AML-193 (cell line): Measurements from ENCODE around the gene ADAMTS4.
A peak's percentile ranks its signal among the peaks of the same experiment; 100 is the strongest.

Source experiments
- DNase-seq, 2 experiments: peaks; one replicate each; lab custom pipeline; 2025; lab: John Stamatoyannopoulos, UW

Gene ADAMTS4

GRCh38 chr1:161196521-161197451, 2.1 kb downstream of the ADAMTS4 start:
- no peak for DNase-seq

- DNase-seq, result no peak
Measured at GRCh38 chr1:161196111-161196510, 2.7 kb downstream of the ADAMTS4 start.

DNA sequence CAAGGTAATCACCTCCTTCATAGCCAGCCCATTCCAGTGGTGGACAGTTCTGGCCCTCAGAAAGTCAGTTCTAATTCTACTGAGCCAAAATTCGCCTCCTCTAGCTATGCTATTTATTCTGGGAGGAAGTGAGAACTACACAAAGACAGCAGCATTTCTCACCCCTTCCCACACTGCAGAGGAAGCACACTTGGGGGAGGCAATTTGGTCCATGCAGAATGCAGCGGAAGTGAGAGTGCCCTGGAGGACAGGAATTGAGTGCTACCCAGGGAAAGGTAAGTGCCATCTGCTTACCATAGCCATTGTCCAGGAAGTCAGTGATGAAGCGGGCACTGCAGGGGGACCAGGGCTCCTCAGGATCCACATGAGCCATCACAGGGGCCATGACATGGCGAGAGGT, 3.7 kb downstream of the ADAMTS4 start:
- no peak for DNase-seq

GRCh38 chr1:161193561-161194235, 5.2 kb downstream of the ADAMTS4 start:
- DNase-seq, result no peak

GRCh38 chr1:161192476-161193465, 6.1 kb downstream of the ADAMTS4 start:
- DNase-seq, result peak; percentile 73 to 79

DNA sequence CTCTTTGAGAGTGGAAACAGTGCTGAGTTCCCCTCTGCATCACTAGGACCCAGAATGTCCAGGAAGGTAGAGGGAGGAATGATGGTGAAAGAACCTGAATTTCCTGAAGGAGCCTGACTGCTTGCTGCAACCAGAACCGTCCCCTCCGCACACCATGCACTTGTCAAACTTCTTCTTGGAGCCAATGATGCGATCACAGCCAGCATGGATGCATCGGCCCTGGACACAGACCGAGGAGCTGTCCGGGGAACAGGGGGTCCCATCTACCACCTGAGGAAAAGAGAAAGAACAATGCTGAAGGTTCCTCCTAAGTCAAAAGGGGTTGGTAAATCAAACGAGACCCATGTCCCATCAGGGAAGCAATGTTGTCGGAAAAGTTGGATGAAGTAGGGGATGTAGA, 6.9 kb downstream of the ADAMTS4 start:
- no peak for DNase-seq

GRCh38 chr1:161190962-161191521, 7.8 kb downstream of the ADAMTS4 start:
- DNase-seq, result no peak

DNA sequence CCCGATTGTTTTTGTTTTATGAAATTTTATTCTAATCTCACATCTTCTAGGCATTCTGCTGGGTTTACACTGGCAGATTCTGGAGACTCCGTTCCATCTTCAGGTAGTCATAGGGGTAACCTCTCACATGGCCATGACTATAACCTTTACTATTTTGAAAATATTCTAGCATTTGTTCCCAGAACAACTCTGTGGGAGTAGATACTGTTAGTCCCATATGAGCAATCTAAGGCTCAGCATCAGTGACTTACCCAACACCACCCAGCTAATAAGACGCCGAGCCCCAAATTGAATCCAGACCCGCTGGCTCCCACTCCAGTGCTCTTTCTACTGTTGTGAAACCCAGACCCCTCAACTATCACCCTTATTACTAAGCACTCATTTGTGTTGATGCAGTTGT, 9.8 kb downstream of the ADAMTS4 start:
- no peak for DNase-seq

GRCh38 chr1:161188381-161188780, 10.5 kb downstream of the ADAMTS4 start:
- DNase-seq, result no peak

DNA sequence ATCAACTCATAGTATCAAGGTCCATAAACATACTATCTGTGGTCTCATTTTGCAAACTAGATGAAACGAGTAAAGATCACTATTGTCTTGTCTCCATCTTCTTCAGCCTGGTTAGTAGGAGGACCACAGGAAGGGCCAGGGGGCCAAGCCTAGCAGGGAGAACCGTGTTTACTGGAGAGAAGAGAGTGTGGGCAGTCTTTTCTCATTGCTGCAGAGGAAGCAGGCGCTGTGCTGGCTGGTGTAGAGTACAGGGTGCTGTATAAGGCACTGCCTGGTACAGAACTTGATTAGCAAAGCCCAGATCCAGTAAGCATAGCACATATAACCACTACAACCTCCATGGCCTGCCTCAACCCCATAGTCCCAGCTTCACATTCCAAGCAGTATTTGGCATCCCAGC, 11.5 kb downstream of the ADAMTS4 start:
- no peak for DNase-seq

GRCh38 chr1:161185732-161186311, 13.0 kb downstream of the ADAMTS4 start:
- peak; percentile 74 to 81 for DNase-seq

DNA sequence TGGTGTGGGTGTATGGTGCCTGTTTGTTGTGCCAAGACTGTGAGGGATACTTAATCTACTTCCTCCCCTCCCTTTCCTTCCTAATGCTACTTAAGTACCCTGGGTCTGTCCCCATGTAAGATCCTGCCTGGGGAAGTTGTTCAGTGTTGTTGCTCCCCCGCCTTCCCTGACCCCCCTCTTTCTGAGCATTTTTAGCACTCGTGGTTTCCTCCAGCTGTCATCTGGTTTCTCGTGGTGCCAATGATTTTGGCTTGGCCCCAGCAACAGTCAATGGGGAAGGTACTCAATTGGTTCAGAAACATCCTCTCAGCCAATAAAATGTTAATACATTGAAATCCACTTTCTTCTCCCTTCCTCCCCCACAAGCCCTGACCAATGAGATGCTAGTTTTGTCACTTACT, 13.6 kb downstream of the ADAMTS4 start:
- DNase-seq, result peak; percentile 95 to 96

- DNase-seq, result no peak
Measured at GRCh38 chr1:161182214-161182613, 16.6 kb downstream of the ADAMTS4 start.

GRCh38 chr1:161180639-161181038, 18.2 kb downstream of the ADAMTS4 start:
- no peak for DNase-seq

DNA sequence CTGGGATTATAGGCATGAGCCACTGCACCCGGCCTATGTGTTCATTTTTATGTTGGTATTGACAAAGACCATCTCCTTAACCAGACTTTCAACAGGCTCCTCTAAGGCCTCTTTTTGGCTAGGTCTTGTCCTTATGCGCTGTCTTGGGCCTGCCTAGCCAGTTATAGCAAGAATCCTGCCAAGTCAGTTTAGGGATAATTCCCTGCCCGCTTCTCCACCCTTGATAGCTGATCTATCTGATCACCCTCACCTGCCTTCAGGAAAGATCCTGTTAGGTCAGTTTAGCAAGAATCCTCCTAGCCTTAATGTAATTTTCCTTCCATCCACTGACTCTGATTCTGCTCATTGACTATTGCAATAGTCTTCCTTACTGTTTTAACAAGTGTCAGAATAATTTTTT, 19.2 kb downstream of the ADAMTS4 start:
- no peak for DNase-seq

- DNase-seq, result no peak
Measured at GRCh38 chr1:161177936-161178244, 21.0 kb downstream of the ADAMTS4 start.

DNA sequence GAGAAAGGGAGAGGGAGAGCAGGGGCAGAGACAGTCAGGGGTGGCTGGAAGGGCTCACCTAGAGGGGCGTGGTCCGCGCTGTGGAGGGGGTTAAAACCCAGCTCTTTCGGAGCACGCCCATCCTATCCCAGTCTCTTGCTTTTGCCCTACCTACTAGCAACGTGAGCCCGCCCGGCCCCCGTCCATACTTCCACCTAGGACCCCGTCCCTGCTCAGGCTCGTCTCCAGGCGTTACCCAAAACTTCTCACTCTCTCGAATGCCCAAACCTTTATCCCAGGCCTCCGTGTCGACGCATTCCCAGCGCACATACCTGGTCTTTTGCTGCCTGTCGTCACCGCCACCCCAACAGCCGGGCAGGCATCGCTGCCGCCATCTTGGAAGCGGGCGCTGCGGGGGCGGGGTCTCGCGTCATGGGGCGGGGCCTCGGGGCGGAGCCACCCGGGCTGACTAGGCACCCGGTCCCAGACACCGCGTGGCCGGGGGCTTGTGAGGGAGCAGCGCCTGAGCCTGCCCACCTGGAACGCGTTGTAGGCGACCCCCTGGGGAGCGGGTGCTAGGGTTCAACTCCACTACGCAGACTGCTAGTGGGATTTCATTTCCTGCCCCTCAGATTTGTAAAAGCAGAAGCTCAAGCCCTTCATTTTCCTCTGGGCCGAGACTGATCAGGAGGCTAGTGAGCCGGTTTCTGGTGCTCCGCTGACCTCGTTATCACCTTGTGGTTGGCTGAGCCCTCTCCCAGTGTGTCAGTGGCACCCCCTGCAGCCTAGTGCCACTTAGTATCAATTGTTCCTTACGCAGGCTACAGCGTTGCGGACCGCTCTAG, 21.5 kb downstream of the ADAMTS4 start, which contains the start of gene B4GALT3:
Gene B4GALT3 (minus strand): TSS at position 396 of the 824 bp plus-strand sequence. CDS start 1,447 bp downstream, outside the sequence.
- peak; percentile 46 to 63 for DNase-seq

DNA sequence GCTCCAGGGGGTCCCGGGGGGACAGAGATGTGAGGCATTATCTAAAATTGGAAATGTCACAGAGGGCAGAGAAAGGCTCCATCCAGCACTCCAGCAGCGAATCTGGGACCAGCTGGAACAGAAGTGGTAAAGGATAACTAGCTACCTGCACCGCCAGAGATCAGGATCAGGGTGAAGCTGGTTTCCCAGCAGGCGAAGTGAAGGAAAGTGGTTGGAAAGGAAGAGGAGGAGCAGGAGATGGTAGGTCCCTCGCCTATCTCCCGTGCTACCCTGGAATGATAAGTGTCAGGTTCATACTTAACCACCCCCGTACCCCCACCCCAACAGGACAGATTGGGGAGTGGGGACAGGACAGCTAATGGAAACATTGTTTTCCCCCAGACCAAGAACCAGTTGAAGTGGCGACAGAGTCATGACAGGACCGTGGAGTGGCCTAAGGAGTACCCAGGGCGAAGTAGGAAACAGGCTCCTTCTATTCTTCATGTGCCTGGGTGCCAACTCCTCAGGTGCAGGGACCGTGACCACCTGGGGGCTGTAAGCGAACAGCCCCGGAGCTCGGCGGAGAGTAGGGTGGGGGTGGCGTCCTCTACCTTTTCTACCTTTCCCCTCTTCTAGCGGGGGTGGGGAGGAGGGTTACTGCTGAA, 22.3 kb downstream of the ADAMTS4 start:
- DNase-seq, result no peak

DNA sequence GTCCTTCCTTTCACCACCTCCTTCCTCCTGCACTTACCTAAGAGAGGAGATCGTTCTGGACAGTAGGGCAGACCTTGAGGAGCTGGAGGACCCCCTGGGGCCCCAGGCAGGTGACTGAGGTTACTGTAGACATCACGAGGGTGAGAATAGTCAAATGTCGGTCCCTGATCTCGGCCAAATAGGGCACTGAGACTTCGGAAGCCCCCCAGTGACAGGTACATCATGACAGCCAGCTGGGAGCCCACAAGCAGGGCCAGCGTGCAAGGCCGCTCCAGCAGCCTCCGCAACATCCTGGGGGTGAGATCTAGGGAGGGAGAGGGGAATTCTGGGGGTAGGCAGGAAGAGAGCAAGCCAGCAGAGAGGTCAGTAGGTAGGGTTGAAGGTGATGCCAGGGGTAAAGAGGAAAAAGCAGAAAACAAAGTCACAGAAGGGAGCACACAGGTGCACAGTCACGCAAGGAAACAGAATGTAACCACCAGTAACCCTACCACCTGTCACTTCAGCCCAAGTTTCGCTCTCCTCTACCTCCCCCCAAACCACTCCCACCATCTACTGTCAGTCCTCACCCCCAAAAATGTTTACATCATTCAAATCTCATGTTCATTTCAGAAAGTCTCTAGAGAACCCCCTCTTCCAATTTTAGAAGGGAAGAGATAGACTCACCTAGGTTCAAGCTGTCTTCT, 22.9 kb downstream of the ADAMTS4 start:
- no peak for DNase-seq
